ENCODE data around the gene SLC13A2.

The SLC13A2 gene

GRCh38 chr17:28468781-28469180, 4.7 kb upstream of the SLC13A2 start:
- Histone ChIP-seq H4K20me1 (ENCODE audit: insufficient read depth, low read length, poor library complexity, severe bottlenecking) (no peaks in the 10 kb centered on the region), H3K4me2 (ENCODE audit: low read depth, low read length, poor library complexity, severe bottlenecking) (peak overlapping the region; percentile 42), H3K36me3 (ENCODE audit: insufficient read depth, low read length) (no peaks in the 10 kb centered on the region), H3K27me3 (ENCODE audit: insufficient read depth, low read length, poor library complexity, severe bottlenecking) (no peaks in the 10 kb centered on the region), H3K9me2 (replicated peaks; ENCODE audit: low read depth, low read length) (no peaks in the 10 kb centered on the region), H3K9ac (ENCODE audit: low read depth, low read length, poor library complexity, severe bottlenecking) (no peak overlapping the region), H3K4me1 (ENCODE audit: insufficient read depth, low read length, poor library complexity, severe bottlenecking) (peaks cover 45% of the 10 kb centered on the region), H3F3A (ENCODE audit: low read depth) (0 out of 2 replicates have a peak, but pooled peaks cover 2% of the 10 kb centered on the region), H3K79me2 (ENCODE audit: insufficient read depth, low read length) (no peaks in the 10 kb centered on the region), H2AFZ (ENCODE audit: low read length) (peak overlapping the region; percentile 5; the same call in 1 of the 2 replicates), H3K4me3 (ENCODE audit: low read length, poor library complexity, severe bottlenecking) (peak overlapping the region; percentile 35), H3K9me3 (ENCODE audit: insufficient read depth, low read depth, low read length) (no peaks in the 10 kb centered on the region)
- TF ChIP-seq EZH2phosphoT487 (IDR thresholded peaks at IDR 0.05; ENCODE audit: borderline replicate concordance): no peak
- TF ChIP-seq CTCF (conservative IDR thresholded peaks at IDR 0.05; ENCODE audit: low read length): no peak

- peak overlapping the region; percentile 5; the same call in 1 of the 2 replicates for H2AFZ ChIP-seq (ENCODE audit: low read length)
- no peaks in the 10 kb centered on the region for H3K27me3 ChIP-seq (ENCODE audit: insufficient read depth, low read length, poor library complexity, severe bottlenecking)
- no peaks in the 10 kb centered on the region for H3K9me2 ChIP-seq (replicated peaks; ENCODE audit: low read depth, low read length)
- H3K9ac ChIP-seq (ENCODE audit: low read depth, low read length, poor library complexity, severe bottlenecking): no peak overlapping the region
- H3K9me3 ChIP-seq (ENCODE audit: insufficient read depth, low read depth, low read length): no peaks in the 10 kb centered on the region
- H3K4me1 ChIP-seq (ENCODE audit: insufficient read depth, low read length, poor library complexity, severe bottlenecking): peaks cover 45% of the 10 kb centered on the region
- peak overlapping the region; percentile 42 for H3K4me2 ChIP-seq (ENCODE audit: low read depth, low read length, poor library complexity, severe bottlenecking)
- H3F3A ChIP-seq (ENCODE audit: low read depth): 0 out of 2 replicates have a peak, but pooled peaks cover 2% of the 10 kb centered on the region
- no peak overlapping the region for H3K4me3 ChIP-seq (ENCODE audit: low read length, poor library complexity, severe bottlenecking)
- no peak for TF ChIP-seq CTCF (conservative IDR thresholded peaks at IDR 0.05; ENCODE audit: low read length)
- no peaks in the 10 kb centered on the region for H3K79me2 ChIP-seq (ENCODE audit: insufficient read depth, low read length)
- no peaks in the 10 kb centered on the region for H3K36me3 ChIP-seq (ENCODE audit: insufficient read depth, low read length)
- no peaks in the 10 kb centered on the region for H4K20me1 ChIP-seq (ENCODE audit: insufficient read depth, low read length, poor library complexity, severe bottlenecking)
Observed at GRCh38 chr17:28469376-28469775, 4.1 kb upstream of the SLC13A2 start.

- Histone ChIP-seq H3K4me1 (ENCODE audit: insufficient read depth, low read length, poor library complexity, severe bottlenecking) (peaks cover 45% of the 10 kb centered on the region), H3K4me2 (ENCODE audit: low read depth, low read length, poor library complexity, severe bottlenecking) (no peak overlapping the region), H3K9me2 (replicated peaks; ENCODE audit: low read depth, low read length) (no peaks in the 10 kb centered on the region)
Observed at GRCh38 chr17:28470266-28470913, 3.1 kb upstream of the SLC13A2 start.

More at GRCh38 chr17:28470266-28470913, 3.1 kb upstream of the SLC13A2 start:
- H3K9ac ChIP-seq (ENCODE audit: low read depth, low read length, poor library complexity, severe bottlenecking): no peak overlapping the region
- H4K20me1 ChIP-seq (ENCODE audit: insufficient read depth, low read length, poor library complexity, severe bottlenecking): no peaks in the 10 kb centered on the region
- peak overlapping the region; percentile 66 for H2AFZ ChIP-seq (ENCODE audit: low read length)
- H3K4me3 ChIP-seq (ENCODE audit: low read length, poor library complexity, severe bottlenecking): no peak overlapping the region
- no peaks in the 10 kb centered on the region for H3K79me2 ChIP-seq (ENCODE audit: insufficient read depth, low read length)
- H3K9me3 ChIP-seq (ENCODE audit: insufficient read depth, low read depth, low read length): no peaks in the 10 kb centered on the region
- no peaks in the 10 kb centered on the region for H3K36me3 ChIP-seq (ENCODE audit: insufficient read depth, low read length)
- 0 out of 2 replicates have a peak, but pooled peaks cover 2% of the 10 kb centered on the region for H3F3A ChIP-seq (ENCODE audit: low read depth)
- no peaks in the 10 kb centered on the region for H3K27me3 ChIP-seq (ENCODE audit: insufficient read depth, low read length, poor library complexity, severe bottlenecking)
- TF ChIP-seq CTCF (conservative IDR thresholded peaks at IDR 0.05; ENCODE audit: low read length) (no peak), EZH2phosphoT487 (IDR thresholded peaks at IDR 0.05; ENCODE audit: borderline replicate concordance) (no peak)

All from Loucy (cell line).